ENCODE measurements around the gene PPP2R2B.

Gene PPP2R2B

GRCh38 chr5:146628950-146629349, 249.6 kb downstream of the PPP2R2B start (continued):
- TF ChIP-seq CREB5 (CRISPR knock-in tag; IDR thresholded peaks at IDR 0.05; ENCODE audit: low read depth) (0 out of 2 replicates have a peak, but pooled peaks have one; percentile 20), PPARA (CRISPR knock-in tag; IDR thresholded peaks at IDR 0.05; ENCODE audit: borderline replicate concordance) (no peak), ESRRG (CRISPR knock-in tag; IDR thresholded peaks at IDR 0.05) (no peak)

GRCh38 chr5:146626936-146627335, 251.6 kb downstream of the PPP2R2B start:
- TF ChIP-seq CSDC2 (CRISPR knock-in tag; IDR thresholded peaks at IDR 0.05) (no peak), TCF4 (CRISPR knock-in tag; IDR thresholded peaks at IDR 0.05; ENCODE audit: borderline replicate concordance) (no peak), ZFP30 (CRISPR knock-in tag; IDR thresholded peaks at IDR 0.05) (no peak), OSR1 (CRISPR knock-in tag; IDR thresholded peaks at IDR 0.05) (no peak), TOX (CRISPR knock-in tag; IDR thresholded peaks at IDR 0.05; ENCODE audit: borderline replicate concordance) (no peak), ZNF565 (CRISPR knock-in tag; conservative IDR thresholded peaks at IDR 0.05; ENCODE audit: low read depth) (no peak), ZFP3 (CRISPR knock-in tag; IDR thresholded peaks at IDR 0.05) (no peak), PATZ1 (CRISPR knock-in tag; IDR thresholded peaks at IDR 0.05; ENCODE audit: borderline replicate concordance) (no peak), ZNF8 (CRISPR knock-in tag; IDR thresholded peaks at IDR 0.05) (no peak), ZNF70 (CRISPR knock-in tag; IDR thresholded peaks at IDR 0.05) (no peak), RARB (CRISPR knock-in tag; IDR thresholded peaks at IDR 0.05) (no peak), TSHZ2 (CRISPR knock-in tag; IDR thresholded peaks at IDR 0.05) (no peak), PPARA (CRISPR knock-in tag; IDR thresholded peaks at IDR 0.05; ENCODE audit: borderline replicate concordance) (no peak), ESRRG (CRISPR knock-in tag; IDR thresholded peaks at IDR 0.05) (no peak), BACH2 (CRISPR knock-in tag; IDR thresholded peaks at IDR 0.05; ENCODE audit: borderline replicate concordance) (no peak), CSRNP3 (CRISPR knock-in tag; IDR thresholded peaks at IDR 0.05) (no peak), ISL1 (CRISPR knock-in tag; IDR thresholded peaks at IDR 0.05) (no peak)
- no peak for ATAC-seq

- ATAC-seq = no peak
- TF ChIP-seq TOX (CRISPR knock-in tag; IDR thresholded peaks at IDR 0.05; ENCODE audit: borderline replicate concordance) (no peak), PATZ1 (CRISPR knock-in tag; IDR thresholded peaks at IDR 0.05; ENCODE audit: borderline replicate concordance) (no peak), POU6F1 (CRISPR knock-in tag; IDR thresholded peaks at IDR 0.05; ENCODE audit: borderline replicate concordance, low read depth) (no peak), TSHZ2 (CRISPR knock-in tag; IDR thresholded peaks at IDR 0.05) (no peak), TCF4 (CRISPR knock-in tag; IDR thresholded peaks at IDR 0.05; ENCODE audit: borderline replicate concordance) (no peak), GLIS3 (CRISPR knock-in tag; IDR thresholded peaks at IDR 0.05) (no peak), ZFP30 (CRISPR knock-in tag; IDR thresholded peaks at IDR 0.05) (no peak), ZNF565 (CRISPR knock-in tag; conservative IDR thresholded peaks at IDR 0.05; ENCODE audit: low read depth) (no peak), BACH2 (CRISPR knock-in tag; IDR thresholded peaks at IDR 0.05; ENCODE audit: borderline replicate concordance) (no peak), PPARA (CRISPR knock-in tag; IDR thresholded peaks at IDR 0.05; ENCODE audit: borderline replicate concordance) (no peak), ZNF8 (CRISPR knock-in tag; IDR thresholded peaks at IDR 0.05) (no peak), SNAI2 (CRISPR knock-in tag; IDR thresholded peaks at IDR 0.05) (no peak), ARNTL (CRISPR knock-in tag; IDR thresholded peaks at IDR 0.05; ENCODE audit: borderline replicate concordance, low read depth) (no peak), ZNF70 (CRISPR knock-in tag; IDR thresholded peaks at IDR 0.05) (no peak)
Measured at GRCh38 chr5:146624179-146624578, 254.4 kb downstream of the PPP2R2B start.

Measured in SK-N-SH treated with all-trans-retinoic acid at 6 μM for 48 hours (cell line).